HG03469 (cell line): ENCODE data around the gene OR13C9.
"Not testable (repeated sequence)": the region's sequence is repeated elsewhere in the genome, so short reads cannot be mapped to it uniquely, and the experiment has no call there.

Experiments
- ATAC-seq: cut with Tn5 transposase; IDR thresholded peaks from one replicate; pipeline ENCODE4 v1.9.1; 2021; ENCODE audit warnings: mild to moderate bottlenecking, moderate library complexity, moderate number of reproducible peaks; ENCODE audit not compliant: unreplicated experiment

The OR13C9 gene

GRCh38 chr9:104618104-104618503, at the start of gene OR13C9:
TSS of gene OR13C9 (minus strand) at chr9:104618204. CDS start at chr9:104618204, 0 bp downstream.
- ATAC-seq = no peak

GRCh38 chr9:104658496-104659195, 40.6 kb upstream of the OR13C9 start:
- ATAC-seq = no peak

GRCh38 chr9:104635456-104635855, 17.5 kb upstream of the OR13C9 start:
- ATAC-seq = no peak

- no peak for ATAC-seq
These were observed 16.0 kb upstream of the OR13C9 start for GRCh38 chr9:104633976-104634520.

GRCh38 chr9:104625964-104626363, 8.0 kb upstream of the OR13C9 start:
- ATAC-seq = not testable (repeated sequence)

GRCh38 chr9:104617418-104617817, 586 bp downstream of the OR13C9 start:
- ATAC-seq = no peak

- no peak for ATAC-seq
These were observed 6.8 kb downstream of the OR13C9 start for GRCh38 chr9:104611213-104611612.

GRCh38 chr9:104608336-104608735, 9.7 kb downstream of the OR13C9 start:
- no peak for ATAC-seq

GRCh38 chr9:104606152-104606551, 11.9 kb downstream of the OR13C9 start:
- ATAC-seq = no peak

- ATAC-seq = not testable (repeated sequence)
These were observed 12.5 kb downstream of the OR13C9 start, which contains the start of gene OR13C2 for GRCh38 chr9:104605527-104605926. TSS of gene OR13C2 (minus strand) at chr9:104605627. CDS start at chr9:104605627, 0 bp downstream.

- ATAC-seq = no peak
These were observed 13.2 kb downstream of the OR13C9 start for GRCh38 chr9:104604801-104605200.

GRCh38 chr9:104599313-104599712, 18.7 kb downstream of the OR13C9 start, which contains the start of gene OR13C5:
TSS of gene OR13C5 (minus strand) at chr9:104599413. CDS start at chr9:104599413, 0 bp downstream.
- not testable (repeated sequence) for ATAC-seq

GRCh38 chr9:104598749-104599148, 19.3 kb downstream of the OR13C9 start:
- not testable (repeated sequence) for ATAC-seq

GRCh38 chr9:104589626-104590025, 28.4 kb downstream of the OR13C9 start:
- no peak for ATAC-seq

GRCh38 chr9:104586496-104587180, 31.4 kb downstream of the OR13C9 start:
- no peak for ATAC-seq

GRCh38 chr9:104580562-104580961, 37.4 kb downstream of the OR13C9 start:
- ATAC-seq = no peak

- no peak for ATAC-seq
These were observed 40.7 kb downstream of the OR13C9 start for GRCh38 chr9:104577263-104577662.

GRCh38 chr9:104575456-104575855, 42.5 kb downstream of the OR13C9 start:
- ATAC-seq = no peak

GRCh38 chr9:104572612-104573011, 45.4 kb downstream of the OR13C9 start:
- no peak for ATAC-seq

- no peak for ATAC-seq
These were observed 49.1 kb downstream of the OR13C9 start, which contains the start of gene OR13C8 for GRCh38 chr9:104568868-104569267. TSS of gene OR13C8 (plus strand) at chr9:104569168. CDS start at chr9:104569168, 0 bp downstream.
